AG09319 (cell line): ENCODE data around the gene XRCC4.

Source experiments
- DNase-seq: peaks from one replicate; pipeline ENCODE4 v3.0.0-alpha.2; 2010; ENCODE audit warnings: low read depth; ENCODE audit errors: extremely low read depth
- CTCF ChIP-seq: IDR thresholded peaks from 2 replicates; pipeline ENCODE4 v1.5.1; 2011; ENCODE audit warnings: low read depth, mild to moderate bottlenecking, inconsistent platforms, low read length, moderate library complexity

The XRCC4 gene

GRCh38 chr5:83157163-83157562 lies 79.8 kb downstream of the XRCC4 start:
- DNase-seq, result no peak
- no peak for TF ChIP-seq CTCF

GRCh38 chr5:83162601-83163000 lies 85.3 kb downstream of the XRCC4 start:
- no peak for TF ChIP-seq CTCF
- no peak for DNase-seq

- TF ChIP-seq CTCF, result no peak
- DNase-seq, result no peak
These were observed 90.2 kb downstream of the XRCC4 start for GRCh38 chr5:83167538-83167937.

- no peak for DNase-seq
These were observed 92.4 kb downstream of the XRCC4 start for GRCh38 chr5:83169571-83170337.

GRCh38 chr5:83172011-83172410 lies 94.7 kb downstream of the XRCC4 start:
- no peak for DNase-seq
- no peak for TF ChIP-seq CTCF

More at GRCh38 chr5:83169571-83170337, 92.4 kb downstream of the XRCC4 start:
- TF ChIP-seq CTCF, result no peak

GRCh38 chr5:83172655-83173054 lies 95.3 kb downstream of the XRCC4 start:
- no peak for DNase-seq
- TF ChIP-seq CTCF, result no peak

- no peak for TF ChIP-seq CTCF
- DNase-seq, result no peak
These were observed 96.5 kb downstream of the XRCC4 start for GRCh38 chr5:83173826-83174225.
